IMR-90 (cell line): ENCODE results near the gene ATP2B2. TPM values are rescaled to one million over a fixed set of nuclear protein-coding genes. Genes with fewer than 3 reads are reported as not detected.
A peak's percentile ranks its signal among the peaks of the same experiment; 100 is the strongest.

Source experiments
- ATAC-seq: fragments of 200-7000 bp; cut with Tn5 transposase; 2 replicates; pipeline ENCODE4 v1.9.1; 2020; ENCODE audit warnings: low read depth, mild to moderate bottlenecking, moderate library complexity
- BruUV-seq: library from RNA; stranded (reverse); fragments of 400-500 nt; replicated peaks from 2 replicates; lab custom pipeline; 2021; lab: Mats Ljungman, UMichigan
- CTCF ChIA-PET: fragments of 300-600 bp; formaldehyde crosslinking; extraction: SDS; loops from one replicate; lab custom pipeline; 2021; ENCODE audit warnings: antibody characterized with exemption; lab: Yijun Ruan, JAX
- POLR2A ChIA-PET: fragments of 300-600 bp; sonication (Branson Sonifier 250); formaldehyde crosslinking; loops from one replicate; lab custom pipeline; 2022; ENCODE audit warnings: antibody characterized with exemption; ENCODE audit not compliant: unreplicated experiment; lab: Charles Lee
- DNase-seq: peaks from one replicate; pipeline ENCODE4 v3.0.0; 2013
- H2AFZ ChIP-seq: replicated peaks from 2 replicates; pipeline ENCODE3; 2013; ENCODE audit warnings: low read length, mild to moderate bottlenecking; ENCODE audit not compliant: poor library complexity
- H2AK5ac ChIP-seq: 2 replicates; pipeline ENCODE4 v1.6.1; 2013; ENCODE audit warnings: low read depth, low read length, inconsistent platforms
- H2AK9ac ChIP-seq: replicated peaks from 2 replicates; pipeline ENCODE3; 2013; ENCODE audit warnings: mild to moderate bottlenecking, low read depth, low read length, moderate library complexity; ENCODE audit not compliant: poor library complexity
- H2BK120ac ChIP-seq: 2 replicates; pipeline ENCODE4 v1.6.1; 2013; ENCODE audit warnings: low read depth, low read length, inconsistent platforms
- H2BK15ac ChIP-seq: 3 replicates; pipeline ENCODE4 v1.6.1; 2013; ENCODE audit warnings: low read depth, low read length, inconsistent platforms
- H2BK20ac ChIP-seq: 2 replicates; pipeline ENCODE4 v1.6.1; 2013; ENCODE audit warnings: low read depth, mild to moderate bottlenecking, inconsistent platforms, low read length, moderate library complexity
- H2BK5ac ChIP-seq: 2 replicates; pipeline ENCODE4 v1.6.1; 2013; ENCODE audit warnings: mild to moderate bottlenecking, low read depth, low read length, inconsistent platforms; ENCODE audit not compliant: poor library complexity, severe bottlenecking
- H3K14ac ChIP-seq: replicated peaks from 2 replicates; pipeline ENCODE4 v1.6.1; 2013; ENCODE audit warnings: low read depth, low read length, inconsistent platforms
- H3K18ac ChIP-seq: 2 replicates; pipeline ENCODE4 v1.6.1; 2013; ENCODE audit warnings: low read depth, low read length, control low read depth
- H3K23ac ChIP-seq: 2 replicates; pipeline ENCODE4 v1.6.1; 2013; ENCODE audit warnings: low read depth, low read length, inconsistent platforms
- H3K27ac ChIP-seq: 2 replicates; pipeline ENCODE4 v1.5.1; 2013; ENCODE audit warnings: mild to moderate bottlenecking, control low read depth, low read length; ENCODE audit not compliant: insufficient read depth
- H3K27me3 ChIP-seq: 2 replicates; pipeline ENCODE4 v1.6.1; 2013; ENCODE audit warnings: low read length; ENCODE audit not compliant: control insufficient read depth, insufficient read depth
- H3K36me3 ChIP-seq: 2 replicates; pipeline ENCODE4 v1.6.1; 2013; ENCODE audit warnings: low read length, mixed read lengths; ENCODE audit not compliant: control insufficient read depth, insufficient read depth
- H3K4ac ChIP-seq: 2 replicates; pipeline ENCODE4 v1.6.1; 2013; ENCODE audit warnings: low read depth, low read length, inconsistent platforms
- H3K4me1 ChIP-seq: 2 replicates; pipeline ENCODE4 v1.6.1; 2013; ENCODE audit warnings: low read length, mixed read lengths; ENCODE audit not compliant: control insufficient read depth, insufficient read depth
- H3K4me2 ChIP-seq: 2 replicates; pipeline ENCODE4 v1.6.1; 2013; ENCODE audit warnings: low read depth, mild to moderate bottlenecking, control low read depth, low read length, moderate library complexity
- H3K4me3 ChIP-seq: 2 replicates; pipeline ENCODE4 v1.5.1; 2013; ENCODE audit warnings: low read depth, mild to moderate bottlenecking, control low read depth, low read length, moderate library complexity; ENCODE audit not compliant: insufficient read depth
- H3K56ac ChIP-seq: 2 replicates; pipeline ENCODE4 v1.6.1; 2013; ENCODE audit warnings: low read length, inconsistent platforms; ENCODE audit not compliant: insufficient read depth; ENCODE audit errors: extremely low read depth
- H3K79me1 ChIP-seq, 2 experiments: 2 replicates each; pipeline ENCODE4 v1.6.1; 2013; ENCODE audit warnings: low read length in 2 of 2, inconsistent platforms in 1 of 2, low read depth in 1 of 2
- H3K9ac ChIP-seq: 2 replicates; pipeline ENCODE4 v1.6.1; 2013; ENCODE audit warnings: low read depth, low read length, control low read depth
- H3K9me1 ChIP-seq: 2 replicates; pipeline ENCODE4 v1.6.1; 2013; ENCODE audit warnings: low read length, inconsistent platforms; ENCODE audit not compliant: insufficient read depth
- H3K9me3 ChIP-seq: 2 replicates; pipeline ENCODE4 v1.6.1; 2013; ENCODE audit warnings: low read length; ENCODE audit not compliant: control insufficient read depth, insufficient read depth
- H4K20me1 ChIP-seq: 2 replicates; pipeline ENCODE4 v1.6.1; 2013; ENCODE audit warnings: low read length, inconsistent platforms; ENCODE audit not compliant: insufficient read depth
- H4K5ac ChIP-seq: 2 replicates; pipeline ENCODE4 v1.6.1; 2013; ENCODE audit warnings: mild to moderate bottlenecking, low read depth, low read length, control low read depth
- H4K8ac ChIP-seq, 2 experiments: 2 replicates each; pipeline ENCODE4 v1.6.1; 2013; ENCODE audit warnings: low read depth in 2 of 2, low read length in 2 of 2, control low read depth in 1 of 2, inconsistent platforms in 1 of 2
- H4K91ac ChIP-seq: 2 replicates; pipeline ENCODE4 v1.6.1; 2013; ENCODE audit warnings: low read depth, low read length, inconsistent platforms; ENCODE audit not compliant: insufficient read depth
- BHLHE40 ChIP-seq: fragments of 150-350 bp; IDR thresholded peaks from 2 replicates; pipeline ENCODE4 v1.6.1; 2016; ENCODE audit warnings: mild to moderate bottlenecking, low read depth, low read length
- CEBPB ChIP-seq: IDR thresholded peaks from 2 replicates; pipeline ENCODE4 v1.6.1; 2012; ENCODE audit warnings: low read depth, low read length, improper control_type of control experiment
- MAFK ChIP-seq: IDR thresholded peaks from 2 replicates; pipeline ENCODE4 v1.6.1; 2012; ENCODE audit warnings: low read depth, low read length, improper control_type of control experiment
- MXI1 ChIP-seq: IDR thresholded peaks from 2 replicates; pipeline ENCODE4 v1.6.1; 2012; ENCODE audit warnings: low read depth, mild to moderate bottlenecking, low read length, moderate library complexity, borderline replicate concordance
- NFE2L2 ChIP-seq: fragments of 150-350 bp; IDR thresholded peaks from 2 replicates; pipeline ENCODE4 v1.6.1; 2016; ENCODE audit warnings: low read depth, mild to moderate bottlenecking, low read length
- POLR2A ChIP-seq: IDR thresholded peaks from 2 replicates; pipeline ENCODE4 v1.6.1; 2012; ENCODE audit warnings: mild to moderate bottlenecking, low read depth, low read length
- WGBS, 2 experiments: methylation state at CpG; one replicate each; pipeline versions ENCODE4 v1.1.5 to v1.1.7; 2013; ENCODE audit warnings: missing lambda C conversion rate in 2 of 2; ENCODE audit not compliant: insufficient read length in 1 of 2; ENCODE audit errors: extremely low coverage in 2 of 2; 5-methylcytosine and 5-hydroxymethylcytosine counted together
- dilution Hi-C: fragments of 300-500 bp; cut with HindIII; formaldehyde crosslinking; loops from one replicate; pipeline ENCODE4 v1.14.3; 2018; ENCODE audit warnings: low sequenced_read_pairs; ENCODE audit not compliant: unreplicated experiment
- in situ Hi-C: fragments of 300-500 bp; cut with MboI; formaldehyde crosslinking; loops from 3 replicates; pipeline ENCODE4 v1.14.3; 2019; ENCODE audit warnings: low sequenced_read_pairs, inconsistent platforms, mixed read lengths
- intact Hi-C: fragments of 100-400 bp; cut with micrococcal nuclease; formaldehyde crosslinking; loops from 2 replicates; pipeline ENCODE4 v1.10.0; 2022
- polyA plus RNA-seq, 3 experiments: library from polyadenylated mRNA; depleted of rRNA; stranded (reverse); fragments of >200 nt; gene quantifications; 2 replicates each; pipeline ENCODE4 v1.2.3, GENCODE V29; 2012; ENCODE audit warnings: low replicate concordance in 1 of 3
- total RNA-seq: library from RNA; depleted of rRNA; stranded (reverse); fragments of >200 nt; gene quantifications from 2 replicates; pipeline ENCODE4 v1.2.3, GENCODE V29; 2012

The ATP2B2 gene
- total and polyA plus RNA-seq, 2 of the 4 experiments (the other 2 are of a cell fraction): under 0.01 to 0.02 TPM

- H4K5ac ChIP-seq: no peak overlapping the region
- H3K79me1 ChIP-seq: no peaks in the 10 kb centered on the region
- H3K4me3 ChIP-seq: no peak overlapping the region
- intact Hi-C loops (no loop called here), dilution Hi-C loops (no loop called here), in situ Hi-C loops (no loop called here)
- CTCF ChIA-PET: no interaction called here
- H3K36me3 ChIP-seq: no peaks in the 10 kb centered on the region
- DNase-seq: peak; percentile 2
- no peak overlapping the region for H3K23ac ChIP-seq
- H3K14ac ChIP-seq: no peak overlapping the region
- H3K4ac ChIP-seq: no peak overlapping the region
- WGBS, 2 experiments: 20% methylated on average over 2 of the region's 8 CpGs; no CpG with 5 or more reads in 1 of the 2 experiments
- POLR2A ChIA-PET: no interaction called here
- no peaks in the 10 kb centered on the region; the same call in 1 of the 2 replicates for H4K20me1 ChIP-seq
- H2BK5ac ChIP-seq: no peak overlapping the region
- 0 out of 2 replicates have a peak, but pooled peaks cover 4% of the 10 kb centered on the region for H3K9me1 ChIP-seq
- H2AK9ac ChIP-seq: no peak overlapping the region
- no peak overlapping the region for H3K18ac ChIP-seq
- no peak overlapping the region for H2AK5ac ChIP-seq
- ATAC-seq: peak; percentile 59
- H4K8ac ChIP-seq: no peak overlapping the region
- H3K9me3 ChIP-seq: no peaks in the 10 kb centered on the region
- H2BK15ac ChIP-seq: no peak overlapping the region
- no peak overlapping the region for H2AFZ ChIP-seq
- H2BK20ac ChIP-seq: no peak overlapping the region
- no peak overlapping the region for H3K27ac ChIP-seq
- peaks cover 3% of the 10 kb centered on the region for H3K4me1 ChIP-seq
- no peak overlapping the region for H3K9ac ChIP-seq
- H4K91ac ChIP-seq: no peak overlapping the region
- H2BK120ac ChIP-seq: no peak overlapping the region
- H3K56ac ChIP-seq: no peak overlapping the region
- peaks cover 28% of the 10 kb centered on the region for H3K27me3 ChIP-seq
- no TSS peak for BruUV-seq
- TF ChIP-seq NFE2L2: no peak
- TF ChIP-seq POLR2A: no peak
- TF ChIP-seq MAFK: no peak
- TF ChIP-seq CEBPB: no peak
- no peak for TF ChIP-seq BHLHE40
- no peak for TF ChIP-seq MXI1
- no peak overlapping the region for H3K4me2 ChIP-seq
Measured at GRCh38 chr3:10400050-10400748, 105.2 kb downstream of the ATP2B2 start.
